ENCODE data around the gene UBXN1. TPM values are rescaled to one million over a fixed set of nuclear protein-coding genes. Genes with fewer than 3 reads are reported as not detected.
A peak's percentile ranks its signal among the peaks of the same experiment; 100 is the strongest.

The UBXN1 gene
- total RNA-seq, 1 experiment from 2014 or later, result 118 TPM

DNA sequence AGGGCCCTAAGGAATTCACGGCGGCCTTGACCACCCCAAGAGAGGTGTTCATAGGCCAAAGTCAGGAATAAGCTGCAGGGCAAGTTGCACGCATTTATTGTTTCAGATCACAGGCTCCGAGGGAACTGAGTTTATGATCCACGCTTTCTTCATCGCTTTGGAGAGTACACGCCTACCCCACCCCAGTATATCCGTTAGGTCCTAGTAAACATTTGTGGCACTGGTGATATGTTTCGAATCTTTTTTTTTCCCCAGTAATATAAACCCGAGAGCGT, 33.3 kb downstream of the UBXN1 start:
- Mint-ChIP-seq H3K4me1 (ENCODE audit: low read depth, unreplicated experiment) (peaks cover 5% of the 10 kb centered on the region), H3K4me3 (ENCODE audit: unreplicated experiment) (peak overlapping the region; percentile 91), H3K9me3 (ENCODE audit: unreplicated experiment) (no peaks in the 10 kb centered on the region), H3K27me3 (ENCODE audit: insufficient read depth, unreplicated experiment) (no peaks in the 10 kb centered on the region), H3K36me3 (ENCODE audit: insufficient read depth, unreplicated experiment) (peaks cover 69% of the 10 kb centered on the region), H3K27ac (ENCODE audit: unreplicated experiment) (peak overlapping the region; percentile 91)
- DNase-seq, result no peak
- peak overlapping the region; percentile 66 for H3K4me3 ChIP-seq (ENCODE audit: low read depth, low read length)
- H3K9me3 ChIP-seq, result no peaks in the 10 kb centered on the region
- TF ChIP-seq, protein P1, sequence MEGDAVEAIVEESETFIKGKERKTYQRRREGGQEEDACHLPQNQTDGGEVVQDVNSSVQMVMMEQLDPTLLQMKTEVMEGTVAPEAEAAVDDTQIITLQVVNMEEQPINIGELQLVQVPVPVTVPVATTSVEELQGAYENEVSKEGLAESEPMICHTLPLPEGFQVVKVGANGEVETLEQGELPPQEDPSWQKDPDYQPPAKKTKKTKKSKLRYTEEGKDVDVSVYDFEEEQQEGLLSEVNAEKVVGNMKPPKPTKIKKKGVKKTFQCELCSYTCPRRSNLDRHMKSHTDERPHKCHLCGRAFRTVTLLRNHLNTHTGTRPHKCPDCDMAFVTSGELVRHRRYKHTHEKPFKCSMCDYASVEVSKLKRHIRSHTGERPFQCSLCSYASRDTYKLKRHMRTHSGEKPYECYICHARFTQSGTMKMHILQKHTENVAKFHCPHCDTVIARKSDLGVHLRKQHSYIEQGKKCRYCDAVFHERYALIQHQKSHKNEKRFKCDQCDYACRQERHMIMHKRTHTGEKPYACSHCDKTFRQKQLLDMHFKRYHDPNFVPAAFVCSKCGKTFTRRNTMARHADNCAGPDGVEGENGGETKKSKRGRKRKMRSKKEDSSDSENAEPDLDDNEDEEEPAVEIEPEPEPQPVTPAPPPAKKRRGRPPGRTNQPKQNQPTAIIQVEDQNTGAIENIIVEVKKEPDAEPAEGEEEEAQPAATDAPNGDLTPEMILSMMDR (IDR thresholded peaks at IDR 0.05; ENCODE audit: insufficient read depth in 1 of 2, low read depth in 1 of 2, low read length in 1 of 2, severe bottlenecking in 1 of 2, unreplicated experiment in 1 of 2), result no peak
- POLR2A ChIA-PET, result interaction anchor here (0.6 to 4.5 kb wide), 8 partner anchors 19 to 116 kb away, joined by 3 to 43 read pairs (median 6); partner anchors contain the start of genes C11orf98, CSKMT, LBHD1 and MTA2
- H3K4me1 ChIP-seq, result peaks cover 21% of the 10 kb centered on the region
- BruUV-seq (replicated peaks), result no TSS peak
- CTCF ChIA-PET, result interaction anchor here (0.7 to 1.6 kb wide), 2 partner anchors 54 to 108 kb away, joined by 4 to 11 read pairs; partner anchors contain the start of genes TUT1 and ZBTB3
- H3K27me3 ChIP-seq (replicated peaks; ENCODE audit: control insufficient read depth, insufficient read depth, low read length), result no peaks in the 10 kb centered on the region
- H3K36me3 ChIP-seq (ENCODE audit: control insufficient read depth, insufficient read depth, low read length), result peaks cover 5% of the 10 kb centered on the region
- intact Hi-C loops (cut with micrococcal nuclease; ENCODE audit: unreplicated experiment), result loop anchor here (5.0 kb wide), 1 partner anchor 33 kb away; the partner anchor contains the start of genes EML3 and ROM1

DNA sequence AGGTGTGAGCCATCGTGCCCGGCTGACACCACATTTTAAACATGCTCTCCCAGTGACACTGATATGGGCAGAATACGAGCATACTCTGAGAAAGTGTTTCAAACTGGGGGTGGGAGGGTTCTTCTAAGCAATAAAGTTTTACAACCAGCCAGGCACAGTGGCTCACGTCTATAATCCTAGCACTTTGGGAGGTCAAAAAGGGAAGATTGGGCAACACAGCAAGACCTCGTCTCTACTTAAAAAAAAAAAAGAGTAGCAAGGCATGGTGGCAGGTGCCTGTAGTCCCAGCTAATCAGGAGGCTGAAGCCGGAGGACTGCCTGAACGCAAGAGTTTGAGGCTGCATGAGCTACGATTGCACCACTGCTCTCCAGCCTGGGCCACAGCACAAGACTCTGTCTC, 34.7 kb downstream of the UBXN1 start:
- H3K4me3 Mint-ChIP-seq (ENCODE audit: unreplicated experiment), result peak overlapping the region; percentile 1
- Histone ChIP-seq H3K36me3 (ENCODE audit: control insufficient read depth, insufficient read depth, low read length) (peaks cover 6% of the 10 kb centered on the region), H3K4me3 (ENCODE audit: low read depth, low read length) (no peak overlapping the region), H3K9me3 (no peaks in the 10 kb centered on the region), H3K4me1 (peaks cover 21% of the 10 kb centered on the region), H3K27me3 (replicated peaks; ENCODE audit: control insufficient read depth, insufficient read depth, low read length) (no peaks in the 10 kb centered on the region)
- ChIA-PET CTCF (no interaction called here), POLR2A (no interaction called here)
- DNase-seq, result no peak
- H3K27ac Mint-ChIP-seq (ENCODE audit: unreplicated experiment), result no peak overlapping the region
- no TSS peak for BruUV-seq (replicated peaks)
- no peaks in the 10 kb centered on the region for H3K9me3 Mint-ChIP-seq (ENCODE audit: unreplicated experiment)
- H3K36me3 Mint-ChIP-seq (ENCODE audit: insufficient read depth, unreplicated experiment), result peaks cover 69% of the 10 kb centered on the region
- intact Hi-C loops (cut with micrococcal nuclease; ENCODE audit: unreplicated experiment), result no loop called here
- peaks cover 7% of the 10 kb centered on the region for H3K4me1 Mint-ChIP-seq (ENCODE audit: low read depth, unreplicated experiment)
- TF ChIP-seq, protein P1 (IDR thresholded peaks at IDR 0.05; ENCODE audit: insufficient read depth in 1 of 2, low read depth in 1 of 2, low read length in 1 of 2, severe bottlenecking in 1 of 2, unreplicated experiment in 1 of 2), result no peak
- H3K27me3 Mint-ChIP-seq (ENCODE audit: insufficient read depth, unreplicated experiment), result no peaks in the 10 kb centered on the region

DNA sequence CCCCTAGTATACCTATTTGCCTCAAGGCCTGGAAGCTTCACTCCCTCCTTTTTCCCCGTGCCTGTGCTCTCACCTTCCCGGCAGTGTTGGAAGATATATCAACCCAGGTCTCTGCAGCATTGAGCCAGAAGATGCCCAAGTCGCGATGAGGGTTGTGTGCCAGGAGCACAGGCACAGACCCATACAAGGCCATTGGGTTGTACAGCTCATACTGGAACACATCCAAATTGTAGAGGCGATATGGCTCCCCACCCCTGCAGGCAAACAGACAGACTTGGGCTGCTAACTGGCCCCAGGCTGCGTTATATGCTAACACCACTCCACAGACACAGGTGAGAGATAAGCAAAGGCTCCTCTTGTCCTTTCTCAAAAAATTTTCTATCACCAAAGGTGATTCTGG, 46.4 kb downstream of the UBXN1 start:
- no peak overlapping the region for H3K27ac Mint-ChIP-seq (ENCODE audit: unreplicated experiment)
- BruUV-seq (replicated peaks), result no TSS peak
- no peaks in the 10 kb centered on the region for H3K9me3 Mint-ChIP-seq (ENCODE audit: unreplicated experiment)
- intact Hi-C loops (cut with micrococcal nuclease; ENCODE audit: unreplicated experiment), result no loop called here
- Histone ChIP-seq H3K4me3 (ENCODE audit: low read depth, low read length) (no peak overlapping the region), H3K9me3 (no peaks in the 10 kb centered on the region), H3K36me3 (ENCODE audit: control insufficient read depth, insufficient read depth, low read length) (peaks cover 22% of the 10 kb centered on the region), H3K27me3 (replicated peaks; ENCODE audit: control insufficient read depth, insufficient read depth, low read length) (no peaks in the 10 kb centered on the region), H3K4me1 (no peaks in the 10 kb centered on the region)
- no peak for DNase-seq
- ChIA-PET POLR2A (no interaction called here), CTCF (no interaction called here)
- H3K4me3 Mint-ChIP-seq (ENCODE audit: unreplicated experiment), result no peak overlapping the region
- H3K36me3 Mint-ChIP-seq (ENCODE audit: insufficient read depth, unreplicated experiment), result peaks cover 96% of the 10 kb centered on the region
- H3K4me1 Mint-ChIP-seq (ENCODE audit: low read depth, unreplicated experiment), result no peaks in the 10 kb centered on the region
- no peaks in the 10 kb centered on the region for H3K27me3 Mint-ChIP-seq (ENCODE audit: insufficient read depth, unreplicated experiment)
- TF ChIP-seq, protein P1 (IDR thresholded peaks at IDR 0.05; ENCODE audit: insufficient read depth in 1 of 2, low read depth in 1 of 2, low read length in 1 of 2, severe bottlenecking in 1 of 2, unreplicated experiment in 1 of 2), result no peak

Measured in Caco-2 (cell line).